Astrocyte (in vitro differentiated cells and primary cell): ENCODE data around the gene CCDC57.

ENCODE experiments used
- CTCF ChIP-seq: IDR thresholded peaks from 2 replicates; pipeline ENCODE4 v1.5.1; 2011; ENCODE audit warnings: low read depth, mild to moderate bottlenecking, inconsistent platforms, low read length, moderate library complexity; ENCODE audit not compliant: insufficient read depth
- EZH2 ChIP-seq: IDR thresholded peaks from 2 replicates; pipeline ENCODE4 v1.6.1; 2012; ENCODE audit warnings: mild to moderate bottlenecking, low read length, inconsistent platforms; ENCODE audit not compliant: insufficient read depth

- TF ChIP-seq CTCF (no peak), EZH2 (no peak)
These were observed 61.3 kb downstream of the CCDC57 start for GRCh38 chr17:82151106-82151957.
